Adrenal gland (tissue), 12 donors: Measurements from ENCODE around the gene KCNH3. TPM values are rescaled to one million over a fixed set of nuclear protein-coding genes. Genes with fewer than 3 reads are reported as not detected.

Experiments
- DNase-seq, 7 donors: peaks; one replicate each; pipeline ENCODE4 v3.0.0-alpha.2; 2019 to 2020
- H3K27ac ChIP-seq, 5 donors: fragments of 200-600 bp; sonication (generic) in 4 of 5; 1 replicate in 3 of 5; 2 replicates in 2 of 5; pipeline versions ENCODE4 v1.5.1 to v1.8.0; 2016 to 2020; ENCODE audit warnings: mild to moderate bottlenecking in 1 of 5
- H3K27me3 ChIP-seq: fragments of 200-600 bp; 2 replicates; pipeline ENCODE4 v1.8.0; 2021
- H3K36me3 ChIP-seq, 2 donors: fragments of 200-600 bp; replicated peaks in 1 of 2; 1 replicate in 1 of 2; 2 replicates in 1 of 2; pipeline versions ENCODE4 v1.5.1 to v1.8.0; 2018 to 2022
- H3K4me1 ChIP-seq, 2 donors: fragments of 200-600 bp; replicated peaks in 1 of 2; 1 replicate in 1 of 2; 2 replicates in 1 of 2; pipeline versions ENCODE4 v1.5.1 to v1.8.0; 2018 to 2021
- H3K4me3 ChIP-seq, 4 donors: fragments of 200-600 bp; sonication (generic) in 3 of 4; one replicate each; pipeline ENCODE4 v1.5.1; 2016 to 2018
- H3K9me3 ChIP-seq, 3 donors: fragments of 200-600 bp; sonication (generic) in 1 of 3; replicated peaks in 1 of 3; 1 replicate in 2 of 3; 2 replicates in 1 of 3; pipeline versions ENCODE4 v1.5.1 to v1.8.0; 2016 to 2021
- CTCF ChIP-seq, 6 experiments: fragments of 450-650 bp in 4 of 6; fragments of 200-600 bp in 2 of 6; sonication (generic) in 1 of 6; IDR thresholded peaks; 1 replicate in 5 of 6; 2 replicates in 1 of 6; pipeline versions ENCODE4 v1.5.1 to v1.8.0; 2016 to 2021; ENCODE audit warnings: antibody characterized with exemption in 6 of 6, mild to moderate bottlenecking in 2 of 6, moderate library complexity in 1 of 6
- POLR2A ChIP-seq, 2 donors: fragments of 450-650 bp; IDR thresholded peaks; one replicate each; pipeline ENCODE4 v1.6.1; 2017; ENCODE audit warnings: antibody characterized with exemption in 2 of 2, mild to moderate bottlenecking in 2 of 2, moderate library complexity in 1 of 2
- WGBS, 4 donors: extraction: QIAGEN DNeasy Blood & Tissue Kit in 2 of 4; methylation state at CpG; one replicate each; pipeline versions ENCODE4 v1.1.5 to v1.1.7; 2013 to 2017; 5-methylcytosine and 5-hydroxymethylcytosine counted together
- intact Hi-C, 2 donors: fragments of 100-400 bp; cut with DNase I; formaldehyde crosslinking; loops; one replicate each; pipeline versions ENCODE4 v1.14.1 to v1.15.0; 2022 to 2023
- polyA plus RNA-seq, 3 donors: library from polyadenylated mRNA; stranded (reverse); fragments of 200-250 nt in 2 of 3; fragments of 350-450 nt in 1 of 3; fragmentation: Illumina TruSeq in 1 of 3; extraction: RNeasy Lipid Tissue Mini Kit (QIAGEN cat#74804) in 1 of 3; gene quantifications; one replicate each; pipeline ENCODE4 v1.2.3, GENCODE V29; 2013 to 2014
- total RNA-seq, 9 donors: library from RNA; depleted of rRNA in 4 of 9; stranded (reverse); fragments of >200 nt in 4 of 9; fragments of 120-200 nt in 1 of 9; fragmentation: NEBNext Ultra II Directional in 1 of 9; extraction: Animal tissue kit (Norgen Biotek cat#: 25700) in 1 of 9; gene quantifications; one replicate each; pipeline versions ENCODE4 v1.1.0 to v1.2.4, GENCODE V29; 2013 to 2023
- donor health status: healthy with polysubstance abuse.
- donor health status: Bipolar disorder and iron deficiency.
- donor health status: DM: yes; HTN: yes; CAD: no.
- donor health status: DM: no; HTN: no; CAD: no.
- donor health status: DM: no; HTN: no; CAD: no.
- donor health status: DM: yes; HTN: yes; CAD: no.

The KCNH3 gene
- total and polyA plus RNA-seq, 12 donors, result 0.07 to 18.9 (median 2.3) TPM

DNA sequence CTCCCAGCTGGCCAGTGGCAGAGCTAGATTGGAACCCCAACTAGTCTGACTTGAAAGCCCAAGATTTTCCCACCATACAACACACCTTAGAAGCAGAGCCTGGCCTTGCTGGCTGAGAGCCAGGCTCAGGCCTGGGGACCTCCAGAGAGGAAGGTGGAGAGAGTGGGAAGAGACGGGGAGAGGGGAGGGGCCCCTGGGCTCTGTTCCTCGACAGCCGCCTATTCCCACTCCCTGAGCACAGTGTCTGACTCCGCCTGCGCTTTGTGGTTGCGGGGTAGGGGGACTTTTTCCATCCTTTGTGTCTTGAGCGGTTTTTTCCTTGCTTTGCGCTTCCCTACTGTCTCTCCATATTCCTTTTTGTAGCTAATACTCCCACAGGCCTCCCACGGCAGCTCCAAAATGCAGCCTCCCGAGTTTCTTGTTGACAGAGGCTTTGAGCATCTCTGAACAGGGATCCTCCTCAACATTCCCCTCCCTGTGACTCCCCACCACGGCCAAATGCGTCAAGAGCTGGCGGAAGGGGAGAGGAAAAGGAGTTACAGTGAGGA, 4.0 kb upstream of the KCNH3 start:
- Histone ChIP-seq H3K27ac (no peak overlapping the region), H3K9me3 (no peaks in the 10 kb centered on the region), H3K27me3 (no peaks in the 10 kb centered on the region), H3K4me3 (no peak overlapping the region), H3K4me1 (peaks cover 13 to 16% of the 10 kb centered on the region in 2 donors), H3K36me3 (no peaks in the 10 kb centered on the region)
- TF ChIP-seq CTCF (IDR thresholded peaks at IDR 0.05) (no peak), POLR2A (IDR thresholded peaks at IDR 0.05) (no peak)
- 81 to 92% (median 85%) methylated on average over 13 of the region's 13 CpGs for WGBS, 4 donors
- DNase-seq, result peak in 1 of 7 donors; percentile 39
- intact Hi-C loops, result no loop called here

- DNase-seq, result peak in 1 of 7 donors; percentile 43
These were observed 2.8 kb upstream of the KCNH3 start for GRCh38 chr12:49535921-49536525.

DNA sequence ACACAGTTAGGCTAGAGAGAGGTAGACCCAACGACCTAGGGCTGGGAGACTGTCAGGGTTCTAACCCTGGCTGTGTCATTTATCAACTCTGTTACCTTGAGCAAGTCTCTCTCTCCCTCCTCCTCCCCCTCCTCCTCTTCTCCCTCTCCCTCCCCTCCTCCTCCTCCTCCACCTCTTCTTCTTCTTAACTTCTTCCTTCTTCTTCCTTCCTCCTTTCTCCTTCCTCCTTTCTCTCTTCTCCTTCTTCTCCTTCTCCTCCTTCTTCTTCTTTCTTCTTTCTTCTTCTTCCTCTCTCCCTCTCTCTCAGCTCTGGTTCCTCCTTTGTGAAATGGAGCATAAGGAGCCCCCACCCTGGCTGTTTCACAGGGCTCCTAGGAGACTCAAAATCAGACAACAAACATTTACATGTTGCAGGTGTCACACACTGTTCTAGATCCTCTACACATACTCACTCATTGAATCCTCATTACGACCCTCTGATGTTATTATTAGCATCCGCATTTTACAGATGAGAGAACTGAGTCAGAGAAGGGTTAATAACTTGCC, 2.2 kb upstream of the KCNH3 start:
- DNase-seq, result no peak
- intact Hi-C loops, result no loop called here
- TF ChIP-seq CTCF (IDR thresholded peaks at IDR 0.05) (no peak), POLR2A (IDR thresholded peaks at IDR 0.05) (no peak)
- 46 to 56% (median 51%) methylated on average over 3 of the region's 3 CpGs for WGBS, 4 donors
- no peak overlapping the region for H3K27ac ChIP-seq
- no peaks in the 10 kb centered on the region for H3K27me3 ChIP-seq
- no peaks in the 10 kb centered on the region for H3K9me3 ChIP-seq
- no peak overlapping the region for H3K4me3 ChIP-seq
- peaks cover 13 to 16% of the 10 kb centered on the region in 2 donors for H3K4me1 ChIP-seq
- no peaks in the 10 kb centered on the region for H3K36me3 ChIP-seq

More at GRCh38 chr12:49535921-49536525, 2.8 kb upstream of the KCNH3 start:
- H3K36me3 ChIP-seq, result no peaks in the 10 kb centered on the region
- H3K9me3 ChIP-seq, result no peaks in the 10 kb centered on the region
- intact Hi-C loops, result no loop called here
- H3K4me3 ChIP-seq, result no peak overlapping the region
- H3K4me1 ChIP-seq, result peaks cover 13 to 16% of the 10 kb centered on the region in 2 donors
- TF ChIP-seq POLR2A (IDR thresholded peaks at IDR 0.05), result no peak
- TF ChIP-seq CTCF (IDR thresholded peaks at IDR 0.05), result no peak
- H3K27me3 ChIP-seq, result no peaks in the 10 kb centered on the region
- WGBS, 4 donors, result 82 to 93% (median 84%) methylated on average over 6 of the region's 6 CpGs
- H3K27ac ChIP-seq, result no peak overlapping the region

DNA sequence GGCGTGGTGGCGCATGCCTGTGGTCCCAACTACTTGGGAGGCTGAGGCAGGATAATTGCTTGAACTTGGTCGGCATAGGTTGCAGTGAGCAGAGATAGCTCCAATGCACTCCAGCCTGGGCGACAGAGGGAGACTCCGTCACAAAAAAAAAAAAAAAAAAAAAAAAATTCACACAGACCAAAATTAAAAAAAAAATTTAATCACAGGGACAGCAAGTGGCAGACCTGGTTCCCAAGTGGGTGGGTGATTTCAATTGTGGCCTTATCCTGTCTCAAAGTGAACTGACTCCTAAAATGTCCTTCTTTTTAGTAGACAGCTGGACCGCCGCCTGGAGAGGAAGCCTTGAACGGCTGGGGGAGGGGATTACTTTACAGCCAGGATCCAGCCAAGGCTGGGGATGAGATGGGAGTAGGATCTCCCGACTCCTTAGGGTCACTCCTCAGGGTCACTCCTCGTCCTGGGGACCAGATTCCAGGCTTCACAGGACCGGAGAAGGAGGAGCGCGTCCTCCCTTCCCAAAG, 1.5 kb upstream of the KCNH3 start:
- H3K4me3 ChIP-seq, result peak overlapping the region in 1 of 4 donors; percentile 63
- H3K4me1 ChIP-seq, result peaks cover 13 to 16% of the 10 kb centered on the region in 2 donors
- DNase-seq, result peak in 5 of 7 donors; percentile 45 to 60 (median 51)
- 17 to 32% (median 20%) methylated on average over 8 to 13 of the region's 13 CpGs for WGBS, 4 donors
- no peak for TF ChIP-seq POLR2A (IDR thresholded peaks at IDR 0.05)
- TF ChIP-seq CTCF (IDR thresholded peaks at IDR 0.05), result no peak
- H3K27me3 ChIP-seq, result no peaks in the 10 kb centered on the region
- intact Hi-C loops, result no loop called here
- H3K27ac ChIP-seq, result no peak overlapping the region
- no peaks in the 10 kb centered on the region for H3K9me3 ChIP-seq
- H3K36me3 ChIP-seq, result no peaks in the 10 kb centered on the region
